Lower leg skin (tissue), 4 donors: Measurements from ENCODE around the gene KRTAP9-9. TPM values are rescaled to one million over a fixed set of nuclear protein-coding genes. Genes with fewer than 3 reads are reported as not detected.
"Not testable (repeated sequence)": the region's sequence is repeated elsewhere in the genome, so short reads cannot be mapped to it uniquely, and the experiment has no call there.

ENCODE experiments used
- DNase-seq, 2 donors: peaks; one replicate each; pipeline ENCODE4 v3.0.0-alpha.2; 2019; ENCODE audit warnings: low spot score in 2 of 2
- H3K4me3 ChIP-seq: fragments of 200-600 bp; sonication (generic); 2 replicates; pipeline ENCODE4 v1.5.1; 2017; ENCODE audit warnings: mild to moderate bottlenecking, low read depth; ENCODE audit not compliant: poor library complexity, severe bottlenecking
- POLR2A ChIP-seq, 2 donors: fragments of 450-650 bp; IDR thresholded peaks; one replicate each; pipeline ENCODE4 v1.6.1; 2016 to 2017; ENCODE audit warnings: antibody characterized with exemption in 2 of 2, mild to moderate bottlenecking in 1 of 2, moderate library complexity in 1 of 2
- WGBS, 2 donors: methylation state at CpG; one replicate each; pipeline ENCODE4 v1.1.5; 2018; 5-methylcytosine and 5-hydroxymethylcytosine counted together
- intact Hi-C: fragments of 100-400 bp; cut with DNase I; formaldehyde crosslinking; loops from one replicate; pipeline ENCODE4 v1.15.0; 2023; ENCODE audit warnings: low total_unique reads
- total RNA-seq, 4 donors: library from RNA; depleted of rRNA; stranded (reverse); fragments of >200 nt; gene quantifications; one replicate each; pipeline ENCODE4 v1.1.0, GENCODE V29; 2016
- TF ChIP-seq, protein P1 (sequence below), 3 donors: fragments of 450-650 bp; IDR thresholded peaks; one replicate each; pipeline ENCODE4 v1.5.1; 2016; ENCODE audit warnings: antibody characterized with exemption in 3 of 3, mild to moderate bottlenecking in 3 of 3, moderate library complexity in 2 of 3

Gene KRTAP9-9
- total RNA-seq, result 10 to 100 TPM in 1 of 4 donors, 1 to 10 TPM in 1, not detected in 2; 2.1 to 94.5 TPM

DNA sequence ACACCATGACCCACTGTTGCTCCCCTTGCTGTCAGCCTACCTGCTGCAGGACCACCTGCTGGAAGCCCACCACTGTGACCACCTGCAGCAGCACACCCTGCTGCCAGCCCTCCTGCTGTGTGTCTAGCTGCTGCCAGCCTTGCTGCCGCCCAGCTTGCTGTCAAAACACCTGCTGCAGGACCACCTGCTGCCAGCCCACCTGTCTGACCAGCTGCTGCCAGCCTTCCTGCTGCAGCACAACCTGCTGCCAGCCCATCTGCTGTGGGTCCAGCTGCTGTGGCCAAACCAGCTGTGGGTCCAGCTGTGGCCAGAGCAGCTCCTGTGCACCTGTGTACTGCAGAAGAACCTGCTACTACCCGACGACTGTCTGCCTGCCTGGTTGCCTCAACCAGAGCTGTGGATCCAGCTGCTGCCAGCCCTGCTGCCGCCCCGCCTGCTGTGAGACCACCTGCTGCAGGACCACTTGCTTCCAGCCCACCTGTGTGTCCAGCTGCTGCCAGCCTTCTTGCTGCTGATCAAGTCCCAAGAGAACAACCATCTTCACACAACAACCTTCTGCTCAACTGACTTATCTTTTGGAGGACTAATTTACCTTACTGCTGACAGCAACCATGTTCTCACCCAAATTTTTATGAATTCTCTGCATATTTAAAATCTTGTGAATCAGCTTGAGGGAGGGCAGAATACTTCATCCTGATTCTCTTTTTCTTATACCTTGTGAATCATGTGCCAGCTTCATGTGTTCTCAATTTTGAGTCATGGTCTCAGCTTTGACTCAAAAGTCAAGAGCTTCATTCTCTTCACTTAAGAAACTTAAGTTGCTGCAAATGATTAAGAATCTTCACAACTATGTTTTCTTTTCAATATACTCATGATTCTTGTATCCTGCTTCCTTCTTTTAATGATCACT, at the start of gene KRTAP9-9:
Gene KRTAP9-9 (plus strand): TSS at position 4 of the 910 bp plus-strand sequence.
- 85 to 86% methylated on average over 4 of the region's 5 CpGs for WGBS, 2 donors
- DNase-seq, H3K4me3 ChIP-seq, intact Hi-C loops: not testable (repeated sequence)

DNA sequence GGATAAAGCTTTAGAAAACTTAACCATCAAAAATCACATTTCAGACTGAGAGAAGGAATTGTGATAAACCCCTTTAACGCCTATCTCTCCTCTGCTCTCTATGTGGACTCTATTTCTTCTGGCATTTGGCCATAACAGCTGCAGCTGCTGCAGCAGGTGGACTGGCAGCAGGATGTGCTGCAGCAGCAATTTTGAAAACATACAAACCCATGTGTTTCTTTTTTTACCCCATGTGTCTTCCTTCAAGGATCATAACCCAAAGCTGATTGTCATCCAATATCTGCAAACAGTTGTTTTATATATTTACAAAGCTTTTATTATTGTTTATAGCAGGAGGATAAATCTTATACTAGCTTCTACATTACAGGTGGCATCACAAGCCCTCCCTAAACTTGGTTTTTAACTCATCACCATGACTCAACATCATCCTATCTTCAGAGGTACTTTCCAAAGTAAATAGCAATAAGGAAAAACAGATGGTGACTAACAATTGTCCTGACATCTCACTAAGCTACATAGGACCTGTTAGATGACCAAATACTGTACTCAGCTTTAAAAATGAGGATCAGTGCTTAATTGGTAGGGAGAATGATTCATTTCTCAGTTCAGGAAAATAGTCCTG, 43.2 kb upstream of the KRTAP9-9 start:
- WGBS, 2 donors, result 39 to 44% methylated on average over 1 of the region's 1 CpG
- intact Hi-C loops, result no loop called here
- H3K4me3 ChIP-seq, result no peak overlapping the region
- no peak for TF ChIP-seq POLR2A (IDR thresholded peaks at IDR 0.05)
- TF ChIP-seq, protein P1, sequence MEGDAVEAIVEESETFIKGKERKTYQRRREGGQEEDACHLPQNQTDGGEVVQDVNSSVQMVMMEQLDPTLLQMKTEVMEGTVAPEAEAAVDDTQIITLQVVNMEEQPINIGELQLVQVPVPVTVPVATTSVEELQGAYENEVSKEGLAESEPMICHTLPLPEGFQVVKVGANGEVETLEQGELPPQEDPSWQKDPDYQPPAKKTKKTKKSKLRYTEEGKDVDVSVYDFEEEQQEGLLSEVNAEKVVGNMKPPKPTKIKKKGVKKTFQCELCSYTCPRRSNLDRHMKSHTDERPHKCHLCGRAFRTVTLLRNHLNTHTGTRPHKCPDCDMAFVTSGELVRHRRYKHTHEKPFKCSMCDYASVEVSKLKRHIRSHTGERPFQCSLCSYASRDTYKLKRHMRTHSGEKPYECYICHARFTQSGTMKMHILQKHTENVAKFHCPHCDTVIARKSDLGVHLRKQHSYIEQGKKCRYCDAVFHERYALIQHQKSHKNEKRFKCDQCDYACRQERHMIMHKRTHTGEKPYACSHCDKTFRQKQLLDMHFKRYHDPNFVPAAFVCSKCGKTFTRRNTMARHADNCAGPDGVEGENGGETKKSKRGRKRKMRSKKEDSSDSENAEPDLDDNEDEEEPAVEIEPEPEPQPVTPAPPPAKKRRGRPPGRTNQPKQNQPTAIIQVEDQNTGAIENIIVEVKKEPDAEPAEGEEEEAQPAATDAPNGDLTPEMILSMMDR (IDR thresholded peaks at IDR 0.05), result no peak
- no peak for DNase-seq

DNA sequence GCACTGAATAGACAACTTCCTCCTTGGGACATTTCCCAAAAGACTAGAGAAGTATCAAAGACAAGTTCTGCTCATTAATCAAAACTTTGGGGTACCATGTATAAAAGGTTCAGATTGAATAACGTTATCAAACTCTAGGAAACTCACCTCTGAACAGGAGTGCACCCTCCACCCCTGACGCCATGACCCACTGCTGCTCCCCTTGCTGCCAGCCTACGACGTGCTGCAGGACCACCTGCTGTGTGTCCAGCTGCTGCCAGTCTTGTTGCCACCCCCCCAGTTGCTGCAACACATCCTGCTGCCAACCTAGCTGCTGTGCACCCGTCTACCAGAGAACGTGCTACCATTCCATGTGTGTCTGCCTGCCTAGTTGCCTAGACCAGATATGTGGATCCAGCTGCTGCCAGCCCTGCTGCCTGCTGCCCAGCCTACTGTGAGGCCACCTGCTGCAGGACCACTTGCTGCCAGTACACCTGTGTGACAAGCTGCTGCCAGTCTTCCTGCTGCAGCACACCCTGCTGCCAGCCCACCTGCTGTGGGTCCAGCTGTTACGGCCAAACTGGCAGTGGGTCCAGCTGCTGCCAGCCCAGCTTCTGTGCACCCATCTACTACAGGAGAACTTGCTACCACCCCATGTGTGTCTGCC, 42.5 kb upstream of the KRTAP9-9 start:
- WGBS, 2 donors, result 77 to 84% methylated on average over 7 of the region's 7 CpGs
- H3K4me3 ChIP-seq, result no peak overlapping the region
- DNase-seq, result no peak
- intact Hi-C loops, result no loop called here
- TF ChIP-seq, protein P1 (IDR thresholded peaks at IDR 0.05), result no peak
- TF ChIP-seq POLR2A (IDR thresholded peaks at IDR 0.05), result no peak

DNA sequence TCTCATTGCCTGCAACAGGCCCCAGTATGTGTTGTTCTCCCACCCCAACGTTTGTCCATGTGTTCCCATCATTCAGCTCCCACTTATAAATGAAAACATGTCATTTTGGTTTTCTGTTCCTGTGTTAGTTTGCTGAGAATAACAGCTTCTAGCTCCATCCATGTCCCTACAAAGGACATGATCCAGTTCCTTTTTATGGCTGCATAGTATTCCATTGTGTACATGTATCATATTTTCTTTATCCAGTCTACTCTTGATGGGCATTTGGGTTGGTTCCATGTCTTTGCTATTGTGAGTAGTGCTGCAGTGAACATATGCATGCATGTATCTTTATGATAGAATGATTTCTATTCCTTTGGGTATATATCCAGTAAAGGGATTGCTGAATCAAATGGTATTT, 39.5 kb upstream of the KRTAP9-9 start:
- no peak overlapping the region for H3K4me3 ChIP-seq
- intact Hi-C loops, result no loop called here
- 69 to 84% methylated on average over 1 of the region's 1 CpG for WGBS, 2 donors
- no peak for DNase-seq
- TF ChIP-seq, protein P1 (IDR thresholded peaks at IDR 0.05), result no peak
- no peak for TF ChIP-seq POLR2A (IDR thresholded peaks at IDR 0.05)

DNA sequence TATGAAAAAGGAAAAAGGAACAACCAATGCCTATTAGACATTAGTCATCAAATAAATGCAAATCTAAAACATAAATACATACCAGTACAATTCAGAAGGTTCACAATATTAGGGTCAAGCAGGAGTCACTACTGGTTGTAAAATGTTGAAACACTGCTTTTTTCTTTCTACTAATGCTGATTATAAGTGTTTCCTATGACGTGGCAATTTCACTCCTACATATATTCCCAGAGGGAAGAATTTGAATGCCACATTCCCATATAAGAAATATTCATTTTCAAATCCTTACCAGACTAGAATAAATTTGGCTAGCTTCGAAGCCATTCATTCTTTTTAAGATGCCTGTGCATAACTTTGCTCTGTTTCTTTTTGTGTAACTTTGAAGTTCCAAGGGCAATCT, 31.4 kb upstream of the KRTAP9-9 start:
- H3K4me3 ChIP-seq, result no peak overlapping the region
- 48 to 50% methylated on average over 2 of the region's 2 CpGs for WGBS, 2 donors
- TF ChIP-seq, protein P1 (IDR thresholded peaks at IDR 0.05), result no peak
- TF ChIP-seq POLR2A (IDR thresholded peaks at IDR 0.05), result no peak
- DNase-seq, result no peak
- intact Hi-C loops, result no loop called here

DNA sequence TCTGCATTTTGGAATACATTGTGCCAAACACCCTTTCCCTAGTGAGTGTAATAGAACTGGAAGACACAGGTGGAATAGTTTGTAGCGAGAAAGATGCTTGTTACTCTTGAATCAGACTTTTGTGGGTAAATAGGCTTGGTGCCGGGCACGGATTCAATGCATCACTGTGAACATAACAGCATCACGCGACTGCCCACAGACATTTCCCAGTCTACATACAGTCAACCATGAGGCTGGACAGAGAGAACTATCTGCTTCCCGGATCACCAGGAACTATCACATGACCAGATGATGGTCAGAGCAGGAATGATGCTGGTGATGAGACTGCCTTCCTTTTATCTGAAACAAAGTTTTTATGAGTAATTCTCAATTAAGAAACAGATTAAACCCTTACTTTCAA, 29.1 kb upstream of the KRTAP9-9 start:
- intact Hi-C loops, result no loop called here
- TF ChIP-seq, protein P1 (IDR thresholded peaks at IDR 0.05), result no peak
- TF ChIP-seq POLR2A (IDR thresholded peaks at IDR 0.05), result no peak
- DNase-seq, result no peak
- WGBS, 2 donors, result 91 to 93% methylated on average over 6 of the region's 6 CpGs
- H3K4me3 ChIP-seq, result no peak overlapping the region

DNA sequence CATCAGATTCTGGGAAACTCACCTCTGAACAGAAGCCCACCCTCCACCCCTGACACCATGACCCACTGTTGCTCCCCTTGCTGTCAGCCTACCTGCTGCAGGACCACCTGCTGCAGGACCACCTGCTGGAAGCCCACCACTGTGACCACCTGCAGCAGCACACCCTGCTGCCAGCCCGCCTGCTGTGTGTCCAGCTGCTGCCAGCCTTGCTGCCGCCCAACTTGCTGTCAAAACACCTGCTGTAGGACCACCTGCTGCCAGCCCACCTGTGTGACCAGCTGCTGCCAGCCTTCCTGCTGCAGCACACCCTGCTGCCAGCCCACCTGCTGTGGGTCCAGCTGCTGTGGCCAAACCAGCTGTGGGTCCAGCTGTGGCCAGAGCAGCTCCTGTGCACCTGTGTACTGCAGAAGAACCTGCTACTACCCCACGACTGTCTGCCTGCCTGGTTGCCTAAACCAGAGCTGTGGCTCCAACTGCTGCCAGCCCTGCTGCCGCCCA, 28.5 kb upstream of the KRTAP9-9 start, which contains the start of gene KRTAP9-2:
Gene KRTAP9-2 (plus strand): TSS at position 51 of the 498 bp plus-strand sequence. CDS start 7 bp downstream, at position 58.
- intact Hi-C loops, H3K4me3 ChIP-seq, DNase-seq: not testable (repeated sequence)
- WGBS, 2 donors, result 50 to 64% methylated on average over 1 to 2 of the region's 4 CpGs
